IMR-90 (cell line): ENCODE measurements around the gene PHF19. TPM values are rescaled to one million over a fixed set of nuclear protein-coding genes. Genes with fewer than 3 reads are reported as not detected.

Experiments
- ATAC-seq: fragments of 200-7000 bp; cut with Tn5 transposase; 2 replicates; pipeline ENCODE4 v1.9.1; 2020; ENCODE audit warnings: low read depth, mild to moderate bottlenecking, moderate library complexity
- BruUV-seq: library from RNA; stranded (reverse); fragments of 400-500 nt; replicated peaks from 2 replicates; lab custom pipeline; 2021; lab: Mats Ljungman, UMichigan
- CTCF ChIA-PET: fragments of 300-600 bp; formaldehyde crosslinking; extraction: SDS; loops from one replicate; lab custom pipeline; 2021; ENCODE audit warnings: antibody characterized with exemption; lab: Yijun Ruan, JAX
- POLR2A ChIA-PET: fragments of 300-600 bp; sonication (Branson Sonifier 250); formaldehyde crosslinking; loops from one replicate; lab custom pipeline; 2022; ENCODE audit warnings: antibody characterized with exemption; ENCODE audit not compliant: unreplicated experiment; lab: Charles Lee
- DNase-seq: peaks from one replicate; pipeline ENCODE4 v3.0.0; 2013
- H2AFZ ChIP-seq: replicated peaks from 2 replicates; pipeline ENCODE3; 2013; ENCODE audit warnings: low read length, mild to moderate bottlenecking; ENCODE audit not compliant: poor library complexity
- H2AK5ac ChIP-seq: 2 replicates; pipeline ENCODE4 v1.6.1; 2013; ENCODE audit warnings: low read depth, low read length, inconsistent platforms
- H2AK9ac ChIP-seq: replicated peaks from 2 replicates; pipeline ENCODE3; 2013; ENCODE audit warnings: mild to moderate bottlenecking, low read depth, low read length, moderate library complexity; ENCODE audit not compliant: poor library complexity
- H2BK120ac ChIP-seq: 2 replicates; pipeline ENCODE4 v1.6.1; 2013; ENCODE audit warnings: low read depth, low read length, inconsistent platforms
- H2BK15ac ChIP-seq: 3 replicates; pipeline ENCODE4 v1.6.1; 2013; ENCODE audit warnings: low read depth, low read length, inconsistent platforms
- H2BK20ac ChIP-seq: 2 replicates; pipeline ENCODE4 v1.6.1; 2013; ENCODE audit warnings: low read depth, mild to moderate bottlenecking, inconsistent platforms, low read length, moderate library complexity
- H2BK5ac ChIP-seq: 2 replicates; pipeline ENCODE4 v1.6.1; 2013; ENCODE audit warnings: mild to moderate bottlenecking, low read depth, low read length, inconsistent platforms; ENCODE audit not compliant: poor library complexity, severe bottlenecking
- H3K14ac ChIP-seq: replicated peaks from 2 replicates; pipeline ENCODE4 v1.6.1; 2013; ENCODE audit warnings: low read depth, low read length, inconsistent platforms
- H3K18ac ChIP-seq: 2 replicates; pipeline ENCODE4 v1.6.1; 2013; ENCODE audit warnings: low read depth, low read length, control low read depth
- H3K23ac ChIP-seq: 2 replicates; pipeline ENCODE4 v1.6.1; 2013; ENCODE audit warnings: low read depth, low read length, inconsistent platforms
- H3K27ac ChIP-seq: 2 replicates; pipeline ENCODE4 v1.5.1; 2013; ENCODE audit warnings: mild to moderate bottlenecking, control low read depth, low read length; ENCODE audit not compliant: insufficient read depth
- H3K27me3 ChIP-seq: 2 replicates; pipeline ENCODE4 v1.6.1; 2013; ENCODE audit warnings: low read length; ENCODE audit not compliant: control insufficient read depth, insufficient read depth
- H3K36me3 ChIP-seq: 2 replicates; pipeline ENCODE4 v1.6.1; 2013; ENCODE audit warnings: low read length, mixed read lengths; ENCODE audit not compliant: control insufficient read depth, insufficient read depth
- H3K4ac ChIP-seq: 2 replicates; pipeline ENCODE4 v1.6.1; 2013; ENCODE audit warnings: low read depth, low read length, inconsistent platforms
- H3K4me1 ChIP-seq: 2 replicates; pipeline ENCODE4 v1.6.1; 2013; ENCODE audit warnings: low read length, mixed read lengths; ENCODE audit not compliant: control insufficient read depth, insufficient read depth
- H3K4me2 ChIP-seq: 2 replicates; pipeline ENCODE4 v1.6.1; 2013; ENCODE audit warnings: low read depth, mild to moderate bottlenecking, control low read depth, low read length, moderate library complexity
- H3K4me3 ChIP-seq: 2 replicates; pipeline ENCODE4 v1.5.1; 2013; ENCODE audit warnings: low read depth, mild to moderate bottlenecking, control low read depth, low read length, moderate library complexity; ENCODE audit not compliant: insufficient read depth
- H3K56ac ChIP-seq: 2 replicates; pipeline ENCODE4 v1.6.1; 2013; ENCODE audit warnings: low read length, inconsistent platforms; ENCODE audit not compliant: insufficient read depth; ENCODE audit errors: extremely low read depth
- H3K79me1 ChIP-seq, 2 experiments: 2 replicates each; pipeline ENCODE4 v1.6.1; 2013; ENCODE audit warnings: low read length in 2 of 2, inconsistent platforms in 1 of 2, low read depth in 1 of 2
- H3K9ac ChIP-seq: 2 replicates; pipeline ENCODE4 v1.6.1; 2013; ENCODE audit warnings: low read depth, low read length, control low read depth
- H3K9me1 ChIP-seq: 2 replicates; pipeline ENCODE4 v1.6.1; 2013; ENCODE audit warnings: low read length, inconsistent platforms; ENCODE audit not compliant: insufficient read depth
- H3K9me3 ChIP-seq: 2 replicates; pipeline ENCODE4 v1.6.1; 2013; ENCODE audit warnings: low read length; ENCODE audit not compliant: control insufficient read depth, insufficient read depth
- H4K20me1 ChIP-seq: 2 replicates; pipeline ENCODE4 v1.6.1; 2013; ENCODE audit warnings: low read length, inconsistent platforms; ENCODE audit not compliant: insufficient read depth
- H4K5ac ChIP-seq: 2 replicates; pipeline ENCODE4 v1.6.1; 2013; ENCODE audit warnings: mild to moderate bottlenecking, low read depth, low read length, control low read depth
- H4K8ac ChIP-seq, 2 experiments: 2 replicates each; pipeline ENCODE4 v1.6.1; 2013; ENCODE audit warnings: low read depth in 2 of 2, low read length in 2 of 2, control low read depth in 1 of 2, inconsistent platforms in 1 of 2
- H4K91ac ChIP-seq: 2 replicates; pipeline ENCODE4 v1.6.1; 2013; ENCODE audit warnings: low read depth, low read length, inconsistent platforms; ENCODE audit not compliant: insufficient read depth
- BHLHE40 ChIP-seq: fragments of 150-350 bp; IDR thresholded peaks from 2 replicates; pipeline ENCODE4 v1.6.1; 2016; ENCODE audit warnings: mild to moderate bottlenecking, low read depth, low read length
- CEBPB ChIP-seq: IDR thresholded peaks from 2 replicates; pipeline ENCODE4 v1.6.1; 2012; ENCODE audit warnings: low read depth, low read length, improper control_type of control experiment
- FOS ChIP-seq: fragments of 150-350 bp; IDR thresholded peaks from 2 replicates; pipeline ENCODE4 v1.6.1; 2016; ENCODE audit warnings: low read depth, low read length
- MAFK ChIP-seq: IDR thresholded peaks from 2 replicates; pipeline ENCODE4 v1.6.1; 2012; ENCODE audit warnings: low read depth, low read length, improper control_type of control experiment
- MAZ ChIP-seq: IDR thresholded peaks from 2 replicates; pipeline ENCODE4 v1.6.1; 2012; ENCODE audit warnings: low read depth, mild to moderate bottlenecking, low read length, improper control_type of control experiment, moderate library complexity, borderline replicate concordance
- MXI1 ChIP-seq: IDR thresholded peaks from 2 replicates; pipeline ENCODE4 v1.6.1; 2012; ENCODE audit warnings: low read depth, mild to moderate bottlenecking, low read length, moderate library complexity, borderline replicate concordance
- NFE2L2 ChIP-seq: fragments of 150-350 bp; IDR thresholded peaks from 2 replicates; pipeline ENCODE4 v1.6.1; 2016; ENCODE audit warnings: low read depth, mild to moderate bottlenecking, low read length
- POLR2A ChIP-seq: IDR thresholded peaks from 2 replicates; pipeline ENCODE4 v1.6.1; 2012; ENCODE audit warnings: mild to moderate bottlenecking, low read depth, low read length
- RAD21 ChIP-seq: IDR thresholded peaks from 2 replicates; pipeline ENCODE4 v1.6.1; 2012; ENCODE audit warnings: low read length, improper control_type of control experiment
- RCOR1 ChIP-seq: IDR thresholded peaks from 2 replicates; pipeline ENCODE4 v1.6.1; 2012; ENCODE audit warnings: mild to moderate bottlenecking, low read length, improper control_type of control experiment; ENCODE audit not compliant: insufficient replicate concordance
- RFX5 ChIP-seq: IDR thresholded peaks from 2 replicates; pipeline ENCODE4 v1.8.0; 2012; ENCODE audit warnings: low read depth, mild to moderate bottlenecking, low read length, moderate library complexity
- SMC3 ChIP-seq: fragments of 150-350 bp; IDR thresholded peaks from 2 replicates; pipeline ENCODE4 v1.6.1; 2016; ENCODE audit warnings: low read depth, mild to moderate bottlenecking, antibody characterized with exemption, low read length, moderate library complexity
- WGBS, 2 experiments: methylation state at CpG; one replicate each; pipeline versions ENCODE4 v1.1.5 to v1.1.7; 2013; ENCODE audit warnings: missing lambda C conversion rate in 2 of 2; ENCODE audit not compliant: insufficient read length in 1 of 2; ENCODE audit errors: extremely low coverage in 2 of 2; 5-methylcytosine and 5-hydroxymethylcytosine counted together
- dilution Hi-C: fragments of 300-500 bp; cut with HindIII; formaldehyde crosslinking; loops from one replicate; pipeline ENCODE4 v1.14.3; 2018; ENCODE audit warnings: low sequenced_read_pairs; ENCODE audit not compliant: unreplicated experiment
- in situ Hi-C: fragments of 300-500 bp; cut with MboI; formaldehyde crosslinking; loops from 3 replicates; pipeline ENCODE4 v1.14.3; 2019; ENCODE audit warnings: low sequenced_read_pairs, inconsistent platforms, mixed read lengths
- intact Hi-C: fragments of 100-400 bp; cut with micrococcal nuclease; formaldehyde crosslinking; loops from 2 replicates; pipeline ENCODE4 v1.10.0; 2022
- polyA plus RNA-seq, 3 experiments: library from polyadenylated mRNA; depleted of rRNA; stranded (reverse); fragments of >200 nt; gene quantifications; 2 replicates each; pipeline ENCODE4 v1.2.3, GENCODE V29; 2012; ENCODE audit warnings: low replicate concordance in 1 of 3
- total RNA-seq: library from RNA; depleted of rRNA; stranded (reverse); fragments of >200 nt; gene quantifications from 2 replicates; pipeline ENCODE4 v1.2.3, GENCODE V29; 2012
- TF ChIP-seq, protein P1 (sequence below): conservative IDR thresholded peaks from 2 replicates; pipeline ENCODE4 v1.5.1; 2012; ENCODE audit warnings: mild to moderate bottlenecking, low read depth, low read length, improper control_type of control experiment
- TF ChIP-seq, protein P2 (sequence below): fragments of 150-350 bp; IDR thresholded peaks from 2 replicates; pipeline ENCODE4 v1.6.1; 2016; ENCODE audit warnings: low read depth, mild to moderate bottlenecking, low read length, moderate library complexity, borderline replicate concordance
- TF ChIP-seq, protein P3 (sequence below): fragments of 150-350 bp; IDR thresholded peaks from 2 replicates; pipeline ENCODE4 v1.6.1; 2017; ENCODE audit warnings: mild to moderate bottlenecking, antibody characterized with exemption, low read length, low read depth

Gene PHF19
- total and polyA plus RNA-seq, 2 of the 4 experiments (the other 2 are of a cell fraction), result 37.6 to 55.6 TPM

DNA sequence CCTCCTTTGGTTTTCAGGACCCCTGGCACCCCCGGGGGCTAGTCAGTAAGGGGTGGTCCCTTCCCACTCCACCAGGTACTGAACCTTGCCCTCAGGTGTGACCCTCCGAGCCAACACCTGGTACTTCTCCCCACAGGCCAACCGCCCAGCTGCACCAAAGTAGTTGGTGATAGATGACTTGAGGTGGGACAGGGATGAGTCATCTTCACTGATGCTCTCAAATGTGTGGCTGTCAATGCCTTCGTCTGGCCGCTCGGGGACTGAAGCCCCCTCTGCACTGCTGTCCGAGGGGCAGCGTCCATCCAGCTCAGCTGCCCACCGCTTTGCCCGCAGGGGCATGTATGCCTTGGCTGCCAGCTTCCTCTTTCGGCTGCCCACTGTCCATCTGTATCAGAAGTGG, 19.1 kb downstream of the PHF19 start:
- no peak overlapping the region for H2BK20ac ChIP-seq
- no peaks in the 10 kb centered on the region for H3K9me3 ChIP-seq
- H2BK120ac ChIP-seq, result no peak overlapping the region
- no peaks in the 10 kb centered on the region for H3K4me1 ChIP-seq
- no peak overlapping the region for H3K4ac ChIP-seq
- H2BK5ac ChIP-seq, result no peak overlapping the region
- CTCF ChIA-PET, result no interaction called here
- H3K56ac ChIP-seq, result no peak overlapping the region
- H2AK5ac ChIP-seq, result no peak overlapping the region
- in situ Hi-C loops (no loop called here), intact Hi-C loops (no loop called here), dilution Hi-C loops (no loop called here)
- no peak for TF ChIP-seq NFE2L2
- TF ChIP-seq CEBPB, result no peak
- TF ChIP-seq, protein P1, sequence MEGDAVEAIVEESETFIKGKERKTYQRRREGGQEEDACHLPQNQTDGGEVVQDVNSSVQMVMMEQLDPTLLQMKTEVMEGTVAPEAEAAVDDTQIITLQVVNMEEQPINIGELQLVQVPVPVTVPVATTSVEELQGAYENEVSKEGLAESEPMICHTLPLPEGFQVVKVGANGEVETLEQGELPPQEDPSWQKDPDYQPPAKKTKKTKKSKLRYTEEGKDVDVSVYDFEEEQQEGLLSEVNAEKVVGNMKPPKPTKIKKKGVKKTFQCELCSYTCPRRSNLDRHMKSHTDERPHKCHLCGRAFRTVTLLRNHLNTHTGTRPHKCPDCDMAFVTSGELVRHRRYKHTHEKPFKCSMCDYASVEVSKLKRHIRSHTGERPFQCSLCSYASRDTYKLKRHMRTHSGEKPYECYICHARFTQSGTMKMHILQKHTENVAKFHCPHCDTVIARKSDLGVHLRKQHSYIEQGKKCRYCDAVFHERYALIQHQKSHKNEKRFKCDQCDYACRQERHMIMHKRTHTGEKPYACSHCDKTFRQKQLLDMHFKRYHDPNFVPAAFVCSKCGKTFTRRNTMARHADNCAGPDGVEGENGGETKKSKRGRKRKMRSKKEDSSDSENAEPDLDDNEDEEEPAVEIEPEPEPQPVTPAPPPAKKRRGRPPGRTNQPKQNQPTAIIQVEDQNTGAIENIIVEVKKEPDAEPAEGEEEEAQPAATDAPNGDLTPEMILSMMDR, result no peak
- TF ChIP-seq MAZ, result no peak
- TF ChIP-seq RCOR1, result no peak
- TF ChIP-seq SMC3, result no peak
- no peak for TF ChIP-seq POLR2A
- TF ChIP-seq FOS, result no peak
- TF ChIP-seq MAFK, result no peak
- TF ChIP-seq MXI1, result no peak
- TF ChIP-seq, protein P2, sequence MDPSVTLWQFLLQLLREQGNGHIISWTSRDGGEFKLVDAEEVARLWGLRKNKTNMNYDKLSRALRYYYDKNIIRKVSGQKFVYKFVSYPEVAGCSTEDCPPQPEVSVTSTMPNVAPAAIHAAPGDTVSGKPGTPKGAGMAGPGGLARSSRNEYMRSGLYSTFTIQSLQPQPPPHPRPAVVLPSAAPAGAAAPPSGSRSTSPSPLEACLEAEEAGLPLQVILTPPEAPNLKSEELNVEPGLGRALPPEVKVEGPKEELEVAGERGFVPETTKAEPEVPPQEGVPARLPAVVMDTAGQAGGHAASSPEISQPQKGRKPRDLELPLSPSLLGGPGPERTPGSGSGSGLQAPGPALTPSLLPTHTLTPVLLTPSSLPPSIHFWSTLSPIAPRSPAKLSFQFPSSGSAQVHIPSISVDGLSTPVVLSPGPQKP, result no peak
- TF ChIP-seq, protein P3, sequence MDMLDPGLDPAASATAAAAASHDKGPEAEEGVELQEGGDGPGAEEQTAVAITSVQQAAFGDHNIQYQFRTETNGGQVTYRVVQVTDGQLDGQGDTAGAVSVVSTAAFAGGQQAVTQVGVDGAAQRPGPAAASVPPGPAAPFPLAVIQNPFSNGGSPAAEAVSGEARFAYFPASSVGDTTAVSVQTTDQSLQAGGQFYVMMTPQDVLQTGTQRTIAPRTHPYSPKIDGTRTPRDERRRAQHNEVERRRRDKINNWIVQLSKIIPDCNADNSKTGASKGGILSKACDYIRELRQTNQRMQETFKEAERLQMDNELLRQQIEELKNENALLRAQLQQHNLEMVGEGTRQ, result no peak
- no peak for TF ChIP-seq BHLHE40
- TF ChIP-seq RFX5, result no peak
- no peak for TF ChIP-seq RAD21
- H2AK9ac ChIP-seq, result no peak overlapping the region
- no peak overlapping the region for H3K14ac ChIP-seq
- H4K8ac ChIP-seq, result no peak overlapping the region
- no peak overlapping the region for H2AFZ ChIP-seq
- no peak overlapping the region for H4K5ac ChIP-seq
- peaks cover 36% of the 10 kb centered on the region for H3K36me3 ChIP-seq
- H3K18ac ChIP-seq, result no peak overlapping the region
- POLR2A ChIA-PET, result no interaction called here
- no peak overlapping the region for H2BK15ac ChIP-seq
- H3K27ac ChIP-seq, result no peak overlapping the region
- no peak overlapping the region for H3K4me2 ChIP-seq
- H3K23ac ChIP-seq, result no peak overlapping the region
- H3K9ac ChIP-seq, result no peak overlapping the region
- no peaks in the 10 kb centered on the region for H4K20me1 ChIP-seq
- WGBS, 2 experiments, result no CpG with 5 or more reads among the region's 11 CpGs
- H3K79me1 ChIP-seq, result 0 out of 4 replicates have a peak, but pooled peaks cover 0 to 4% of the 10 kb centered on the region in 2 experiments
- DNase-seq (no peak), ATAC-seq (no peak)
- H3K9me1 ChIP-seq, result no peaks in the 10 kb centered on the region; the same call in 1 of the 2 replicates
- H4K91ac ChIP-seq, result no peak overlapping the region
- H3K4me3 ChIP-seq, result no peak overlapping the region
- no peaks in the 10 kb centered on the region for H3K27me3 ChIP-seq
- BruUV-seq, result no TSS peak
